HG03565 (cell line): ENCODE data around the gene ZNF415.
A peak's percentile ranks its signal among the peaks of the same experiment; 100 is the strongest.
"Not testable (repeated sequence)": the region's sequence is repeated elsewhere in the genome, so short reads cannot be mapped to it uniquely, and the experiment has no call there.

Experiments used
- ATAC-seq: cut with Tn5 transposase; IDR thresholded peaks from one replicate; pipeline ENCODE4 v1.9.1; 2021; ENCODE audit warnings: mild to moderate bottlenecking, moderate library complexity; ENCODE audit not compliant: unreplicated experiment

ZNF415 gene

GRCh38 chr19:53103234-53104203 is 29.2 kb downstream of the ZNF415 start, which contains the start of gene ZNF160:
TSS of gene ZNF160 (minus strand) at chr19:53103422. CDS start at chr19:53086276, 17,146 bp downstream.
- ATAC-seq: peak; percentile 83

DNA sequence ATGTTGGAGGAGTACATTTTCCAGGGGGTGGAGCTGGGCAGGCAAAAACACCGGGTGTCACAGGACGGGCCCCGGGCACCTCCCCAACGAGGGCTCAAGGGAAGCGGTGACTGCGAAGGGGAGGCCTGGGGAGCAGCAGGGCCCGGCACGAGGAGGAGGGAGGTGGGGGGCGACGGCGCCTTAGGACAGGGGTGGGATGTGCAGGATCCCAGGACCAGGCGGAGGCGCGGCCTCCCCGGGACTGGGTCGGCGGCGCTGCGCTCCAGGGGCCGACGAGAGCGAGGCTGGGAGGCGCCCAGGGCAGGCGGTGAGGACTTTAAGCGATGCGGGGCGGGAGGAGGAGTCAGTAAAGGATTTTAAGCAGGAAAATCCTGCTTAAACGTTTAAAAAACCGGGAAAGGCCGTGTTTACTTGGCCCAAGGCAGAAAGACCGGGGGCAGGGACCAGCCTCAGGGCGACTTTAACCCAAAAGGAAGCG is 29.9 kb downstream of the ZNF415 start:
- no peak for ATAC-seq

DNA sequence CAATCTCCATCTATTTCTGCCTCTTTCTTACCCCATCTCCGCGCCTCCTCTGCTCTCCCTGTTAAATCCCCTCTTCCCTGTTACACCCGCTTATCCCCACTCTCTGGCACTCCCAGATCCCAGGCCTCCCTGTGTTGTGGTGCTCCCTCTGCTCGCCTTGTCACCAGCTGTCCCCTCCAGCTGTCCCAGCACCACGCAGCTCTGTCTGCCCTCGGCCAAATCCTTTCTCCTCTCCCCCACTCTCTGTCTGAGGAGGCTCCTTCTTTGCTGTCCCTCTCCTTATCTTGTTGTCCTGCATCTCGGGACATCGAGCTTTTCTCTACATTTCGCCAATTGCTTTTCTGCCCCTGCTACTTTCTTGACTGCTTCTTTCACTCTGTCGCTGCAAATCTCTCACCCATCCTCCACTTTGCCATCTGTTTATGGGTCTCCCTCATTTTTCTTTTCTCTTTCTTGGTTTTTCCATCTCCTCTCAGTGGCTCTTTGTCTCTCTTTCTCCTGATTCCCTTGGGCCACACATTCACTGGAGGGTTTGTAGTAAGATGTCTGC is 30.4 kb downstream of the ZNF415 start:
- no peak for ATAC-seq

- no peak for ATAC-seq
These were observed 31.2 kb downstream of the ZNF415 start for GRCh38 chr19:53101518-53101917.

GRCh38 chr19:53098570-53098969 is 34.1 kb downstream of the ZNF415 start:
- ATAC-seq: not testable (repeated sequence)

GRCh38 chr19:53096982-53097690 is 35.6 kb downstream of the ZNF415 start:
- ATAC-seq: not testable (repeated sequence)

GRCh38 chr19:53096579-53096978 is 36.1 kb downstream of the ZNF415 start:
- ATAC-seq: not testable (repeated sequence)

- ATAC-seq: no peak
These were observed 37.7 kb downstream of the ZNF415 start for GRCh38 chr19:53094754-53095575.

DNA sequence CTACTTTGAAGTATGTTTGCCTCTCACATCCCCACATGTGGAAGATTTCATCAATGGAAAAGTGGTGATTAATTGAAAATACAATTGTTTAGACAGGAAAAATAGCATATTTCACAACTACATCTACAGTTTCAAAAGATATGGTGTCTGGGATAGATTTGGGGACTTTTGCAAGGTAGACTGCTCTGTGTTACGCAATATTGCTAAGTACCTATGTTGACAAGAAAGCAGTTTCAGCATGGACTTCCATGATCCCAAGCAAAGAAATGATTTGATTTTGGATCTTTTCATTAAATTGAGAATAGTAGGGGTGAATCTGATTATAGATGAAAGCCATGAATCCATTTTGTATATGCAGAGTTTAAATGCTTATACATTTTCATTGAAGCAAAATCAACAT is 40.0 kb downstream of the ZNF415 start:
- ATAC-seq: no peak

DNA sequence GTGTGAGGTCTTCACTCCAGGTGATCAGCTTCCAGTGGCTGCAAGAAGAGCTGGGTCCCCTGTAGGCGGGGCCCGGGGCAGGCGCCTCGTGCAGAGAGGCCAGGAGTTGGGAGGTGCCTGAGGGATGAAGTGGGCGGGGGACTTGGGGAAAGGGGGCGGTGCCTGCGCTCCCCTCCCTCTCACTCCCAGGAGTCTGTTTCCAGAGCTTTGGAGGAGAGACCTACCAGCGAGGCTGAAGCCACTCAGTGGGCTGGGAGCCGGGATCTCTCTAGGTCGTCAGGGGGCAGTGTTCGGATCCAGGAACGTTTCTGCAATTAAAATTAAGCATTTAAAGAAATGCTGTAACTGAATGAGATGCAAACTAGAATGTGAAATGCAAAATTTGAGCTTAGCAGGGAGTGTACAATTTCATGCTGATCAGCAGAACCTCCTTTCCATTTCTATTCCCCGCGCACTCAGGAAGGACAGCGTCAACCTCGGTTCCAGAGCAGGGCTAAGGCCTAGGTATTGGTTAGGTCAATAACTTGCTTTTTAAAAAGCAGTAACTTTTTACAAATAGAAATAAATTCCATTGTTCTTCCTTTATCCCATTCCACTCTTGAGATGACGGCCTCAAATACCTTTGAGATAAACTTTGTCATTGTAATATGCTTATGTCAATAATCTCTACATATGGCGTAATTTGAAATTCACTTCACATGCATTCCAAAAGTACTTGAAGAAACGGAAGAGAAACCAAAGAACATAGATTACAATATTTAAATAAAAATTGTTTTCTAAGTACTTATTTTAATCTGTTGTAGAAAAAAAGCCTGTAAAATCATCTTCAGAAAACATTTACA is 41.1 kb downstream of the ZNF415 start:
- ATAC-seq: no peak

GRCh38 chr19:53088091-53088490 is 44.6 kb downstream of the ZNF415 start:
- no peak for ATAC-seq

GRCh38 chr19:53086949-53087348 is 45.8 kb downstream of the ZNF415 start:
- no peak for ATAC-seq

DNA sequence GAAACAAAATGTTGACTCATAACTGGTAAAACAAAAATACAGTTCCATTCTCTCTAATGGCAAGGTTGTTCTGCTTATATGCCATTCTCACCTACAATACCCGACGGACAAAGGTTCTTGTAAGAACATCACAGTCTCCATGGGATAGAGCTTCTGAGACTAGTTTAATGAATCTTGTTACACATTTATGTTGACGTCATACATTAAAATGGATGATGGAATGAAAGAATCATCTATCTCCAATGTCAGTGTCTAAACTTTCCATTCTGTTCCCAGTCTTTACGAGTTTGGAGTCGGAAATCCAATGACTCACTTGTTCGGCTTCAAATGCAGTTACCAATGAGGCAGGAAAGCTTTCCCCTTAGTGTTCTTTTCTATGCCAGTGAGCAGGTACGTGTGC is 47.2 kb downstream of the ZNF415 start:
- ATAC-seq: no peak

- ATAC-seq: no peak
These were observed 49.8 kb downstream of the ZNF415 start for GRCh38 chr19:53082929-53083328.

- no peak for ATAC-seq
These were observed 53.3 kb downstream of the ZNF415 start for GRCh38 chr19:53079313-53079924.

DNA sequence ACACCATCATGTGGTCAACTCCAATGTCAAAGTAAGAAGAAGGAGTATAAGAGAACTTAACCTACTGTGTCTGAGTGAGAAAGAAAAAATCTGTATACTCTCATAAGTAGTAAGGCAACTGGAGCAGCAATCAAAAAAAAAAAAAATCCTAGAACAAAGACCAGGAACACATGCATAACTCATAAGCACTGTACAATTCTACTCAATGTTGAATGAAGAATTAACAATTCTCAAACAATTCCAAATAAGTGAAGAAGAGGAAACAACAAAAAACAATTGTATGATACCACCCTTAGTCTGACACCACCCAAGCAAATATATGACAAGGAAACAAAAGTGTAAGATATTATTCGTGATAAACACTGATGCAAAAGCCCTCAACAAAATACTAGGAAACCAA is 54.0 kb downstream of the ZNF415 start:
- no peak for ATAC-seq

DNA sequence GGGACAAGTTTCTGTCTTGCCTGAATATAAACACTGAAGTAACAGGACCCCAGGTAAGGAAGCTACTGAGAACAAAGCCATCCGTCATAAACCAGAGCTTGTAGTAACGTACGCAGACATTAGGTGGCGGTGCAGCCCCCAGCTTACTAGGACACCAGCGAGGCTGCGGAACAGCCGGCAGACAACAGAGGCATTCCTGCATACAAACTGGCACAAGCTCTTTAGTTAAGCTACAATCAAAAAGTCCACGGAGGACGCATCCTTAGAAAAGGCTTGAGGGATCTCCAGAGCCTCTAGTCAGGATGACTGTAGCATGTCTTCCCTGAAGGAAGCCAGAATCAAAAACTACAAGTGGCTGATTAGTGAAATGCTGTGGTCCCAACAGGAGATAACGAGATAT is 55.7 kb downstream of the ZNF415 start:
- ATAC-seq: no peak

DNA sequence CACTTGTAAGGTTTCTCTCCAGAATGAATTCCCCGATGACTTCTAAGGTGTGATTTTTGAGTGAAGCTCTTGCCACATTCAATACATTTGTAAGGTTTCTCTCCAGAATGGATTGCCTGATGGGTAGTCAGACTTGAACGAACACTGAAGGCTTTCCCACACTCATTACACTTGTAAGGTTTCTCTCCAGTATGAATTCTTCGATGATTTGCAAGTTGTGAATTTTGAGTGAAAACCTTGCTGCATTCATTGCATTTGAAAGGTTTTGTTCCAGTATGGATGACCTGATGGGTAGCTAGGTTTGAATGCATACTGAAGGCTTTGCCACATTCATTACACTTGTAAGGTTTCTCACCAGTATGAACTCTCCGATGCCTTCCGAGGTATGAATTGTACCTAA is 63.9 kb downstream of the ZNF415 start:
- ATAC-seq: no peak

DNA sequence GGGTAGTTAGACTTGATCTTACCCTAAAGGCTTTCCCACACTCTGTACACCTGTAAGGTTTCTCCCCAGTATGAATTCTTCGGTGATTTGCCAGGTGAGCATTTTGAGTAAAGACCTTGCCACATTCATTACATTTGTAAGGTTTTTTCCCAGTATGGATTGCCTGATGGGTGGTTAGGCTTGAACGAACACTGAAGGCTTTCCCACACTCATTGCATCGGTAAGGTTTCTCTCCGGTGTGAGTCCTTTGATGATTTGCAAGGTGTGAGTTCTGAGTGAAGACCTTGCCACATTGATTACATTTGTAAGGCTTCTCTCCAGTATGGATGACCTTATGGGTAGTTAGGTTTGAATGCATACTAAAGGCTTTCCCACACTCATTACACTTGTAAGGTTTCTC is 64.5 kb downstream of the ZNF415 start:
- ATAC-seq: no peak
